RCC 7860 (cell line): Measurements from ENCODE around the gene ZNF627.
A peak's percentile ranks its signal among the peaks of the same experiment; 100 is the strongest.
"Not testable (repeated sequence)": the region's sequence is repeated elsewhere in the genome, so short reads cannot be mapped to it uniquely, and the experiment has no call there.

Source experiments
- DNase-seq: peaks from one replicate; pipeline ENCODE4 v3.0.0-alpha.2; 2015; ENCODE audit warnings: low spot score
- FAIRE-seq: peaks from 2 replicates; lab custom pipeline; 2012; peaks lifted over from hg19 to GRCh38; lab: Jason Lieb, UNC

ZNF627 gene

GRCh38 chr19:11620553-11620952 is 23.3 kb downstream of the ZNF627 start:
- DNase-seq: no peak
- FAIRE-seq: no peak

- not testable (repeated sequence) for DNase-seq, FAIRE-seq
Observed at GRCh38 chr19:11622401-11622800, 25.1 kb downstream of the ZNF627 start.

GRCh38 chr19:11624069-11624463 is 26.8 kb downstream of the ZNF627 start:
- DNase-seq: peak; percentile 9
- FAIRE-seq: peak; percentile 74

GRCh38 chr19:11626252-11626651 is 29.0 kb downstream of the ZNF627 start:
- DNase-seq (no peak), FAIRE-seq (no peak)

- no peak for DNase-seq
- FAIRE-seq: no peak
Observed at GRCh38 chr19:11633223-11633622, 35.9 kb downstream of the ZNF627 start.

GRCh38 chr19:11634018-11634662 is 36.9 kb downstream of the ZNF627 start:
- not testable (repeated sequence) for FAIRE-seq, DNase-seq

- FAIRE-seq (no peak), DNase-seq (no peak)
Observed at GRCh38 chr19:11639245-11639601, 41.9 kb downstream of the ZNF627 start.

GRCh38 chr19:11639602-11640471 is 42.6 kb downstream of the ZNF627 start:
- peak; percentile 83 for FAIRE-seq
- peak; percentile 88 for DNase-seq

GRCh38 chr19:11641244-11641643 is 44.0 kb downstream of the ZNF627 start:
- FAIRE-seq (no peak), DNase-seq (no peak)

- DNase-seq: no peak
- no peak for FAIRE-seq
Observed at GRCh38 chr19:11642902-11643301, 45.6 kb downstream of the ZNF627 start.

GRCh38 chr19:11649941-11650340 is 52.7 kb downstream of the ZNF627 start:
- DNase-seq (no peak), FAIRE-seq (no peak)

- FAIRE-seq: no peak
- no peak for DNase-seq
Observed at GRCh38 chr19:11651062-11651461, 53.8 kb downstream of the ZNF627 start.

GRCh38 chr19:11652056-11652455 is 54.8 kb downstream of the ZNF627 start:
- DNase-seq: no peak
- FAIRE-seq: no peak

- DNase-seq (no peak), FAIRE-seq (no peak)
Observed at GRCh38 chr19:11652492-11652891, 55.2 kb downstream of the ZNF627 start.

GRCh38 chr19:11656535-11656934 is 59.3 kb downstream of the ZNF627 start:
- FAIRE-seq (no peak), DNase-seq (no peak)

GRCh38 chr19:11657307-11657706 is 60.0 kb downstream of the ZNF627 start:
- DNase-seq (no peak), FAIRE-seq (no peak)

- FAIRE-seq (no peak), DNase-seq (no peak)
Observed at GRCh38 chr19:11658970-11659369, 61.7 kb downstream of the ZNF627 start.

GRCh38 chr19:11659612-11660011 is 62.3 kb downstream of the ZNF627 start:
- FAIRE-seq: peak; percentile 44
- peak; percentile 37 for DNase-seq

GRCh38 chr19:11662278-11662677 is 65.0 kb downstream of the ZNF627 start:
- FAIRE-seq (no peak), DNase-seq (no peak)

GRCh38 chr19:11663181-11663591 is 65.9 kb downstream of the ZNF627 start:
- FAIRE-seq: no peak
- no peak for DNase-seq
